ENCODE results near the gene CR1.

The CR1 gene

GRCh38 chr1:207495801-207496792 lies at the start of gene CR1:
Gene CR1, plus strand, starts transcription at chr1:207496157. Its CDS starts 111 bp downstream, at chr1:207496268.
- DNase-seq: peak; percentile 66 to 75
- TF ChIP-seq GATA1 (IDR thresholded peaks at IDR 0.05; ENCODE audit: low read depth, low read length) (no peak), POLR2A (IDR thresholded peaks at IDR 0.05; ENCODE audit: low read length) (no peak)

- DNase-seq: no peak
- no peak for TF ChIP-seq POLR2A (IDR thresholded peaks at IDR 0.05; ENCODE audit: low read length)
- TF ChIP-seq GATA1 (IDR thresholded peaks at IDR 0.05; ENCODE audit: low read depth, low read length): no peak
Measured at GRCh38 chr1:207453710-207454045, 42.3 kb upstream of the CR1 start.

DNA sequence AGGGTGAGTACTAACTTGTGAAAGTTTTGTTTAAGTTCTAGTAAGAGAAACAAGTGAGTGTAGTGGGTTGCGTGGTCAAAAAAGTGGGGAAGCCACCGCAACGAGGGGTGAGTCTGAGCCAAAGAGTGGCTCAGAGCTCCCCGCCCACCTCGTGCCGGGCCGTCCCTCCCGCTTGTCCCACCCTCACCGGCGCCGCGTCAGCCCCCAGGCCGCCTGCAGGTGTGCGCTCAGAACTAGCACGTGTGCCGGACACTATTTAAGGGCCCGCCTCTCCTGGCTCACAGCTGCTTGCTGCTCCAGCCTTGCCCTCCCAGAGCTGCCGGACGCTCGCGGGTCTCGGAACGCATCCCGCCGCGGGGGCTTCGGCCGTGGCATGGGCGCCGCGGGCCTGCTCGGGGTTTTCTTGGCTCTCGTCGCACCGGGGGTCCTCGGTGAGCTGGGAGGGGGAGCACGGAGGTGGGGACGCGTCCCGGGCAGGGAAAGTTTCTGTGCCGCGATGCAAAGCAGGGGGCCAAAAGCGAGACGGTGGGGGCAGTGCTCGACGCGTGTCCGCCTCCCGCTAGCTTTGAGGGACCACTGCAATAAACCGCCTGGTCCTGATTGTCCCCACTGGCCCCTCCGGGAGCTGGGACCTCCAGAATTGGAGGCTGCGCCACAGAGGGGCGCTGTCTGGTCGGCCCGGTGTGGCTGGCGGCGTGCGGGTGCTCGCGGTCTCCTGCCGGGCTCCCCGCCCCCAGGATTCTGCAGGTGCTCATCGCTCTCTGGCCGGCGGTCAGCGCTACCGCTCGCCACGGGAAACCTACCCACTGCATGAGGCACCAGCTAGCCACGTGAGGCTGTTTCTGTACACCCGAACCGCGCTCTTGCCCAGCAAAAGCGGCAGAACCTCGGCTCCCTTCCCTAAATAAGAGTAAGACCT lies 41.7 kb upstream of the CR1 start, which contains the start of gene CR2:
TSS of gene CR2 (plus strand) at position 283 of the 919 bp plus-strand sequence. CDS start at position 374, 91 bp downstream.
- no peak for TF ChIP-seq POLR2A (IDR thresholded peaks at IDR 0.05; ENCODE audit: low read length)
- TF ChIP-seq GATA1 (IDR thresholded peaks at IDR 0.05; ENCODE audit: low read depth, low read length): no peak
- peak; percentile 61 to 69 for DNase-seq

DNA sequence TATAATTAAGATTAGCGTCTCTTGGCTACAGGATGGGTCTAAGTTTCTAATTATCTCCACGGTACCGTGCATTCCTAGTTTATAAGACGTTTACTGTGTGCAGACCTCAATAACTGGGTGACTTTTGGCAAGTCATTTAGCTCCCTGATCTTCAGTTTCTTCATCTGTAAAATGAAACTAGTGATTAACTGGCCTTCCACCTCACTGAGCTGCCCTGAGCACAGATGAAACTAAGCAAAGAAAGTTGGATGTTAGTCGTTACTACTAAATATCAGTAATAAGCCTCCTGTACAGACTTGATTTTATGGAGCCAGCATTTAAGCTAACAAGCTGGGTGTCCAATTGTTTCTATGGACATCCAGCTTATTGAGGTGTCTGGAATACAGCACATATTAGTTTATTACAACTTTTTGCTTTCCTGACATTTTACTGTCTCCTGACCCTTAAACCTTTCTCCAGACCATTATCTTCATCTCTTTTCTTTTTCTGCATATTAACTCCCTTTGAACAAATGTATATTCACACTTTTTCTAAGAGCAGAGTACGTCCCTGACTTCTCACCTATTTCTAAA lies 40.7 kb upstream of the CR1 start:
- TF ChIP-seq GATA1 (IDR thresholded peaks at IDR 0.05; ENCODE audit: low read depth, low read length) (no peak), POLR2A (IDR thresholded peaks at IDR 0.05; ENCODE audit: low read length) (no peak)
- peak in 1 of 2 experiments; percentile 25 for DNase-seq

GRCh38 chr1:207458414-207458813 lies 37.5 kb upstream of the CR1 start:
- peak in 1 of 2 experiments; percentile 12 for DNase-seq
- TF ChIP-seq GATA1 (IDR thresholded peaks at IDR 0.05; ENCODE audit: low read depth, low read length) (no peak), POLR2A (IDR thresholded peaks at IDR 0.05; ENCODE audit: low read length) (no peak)

DNA sequence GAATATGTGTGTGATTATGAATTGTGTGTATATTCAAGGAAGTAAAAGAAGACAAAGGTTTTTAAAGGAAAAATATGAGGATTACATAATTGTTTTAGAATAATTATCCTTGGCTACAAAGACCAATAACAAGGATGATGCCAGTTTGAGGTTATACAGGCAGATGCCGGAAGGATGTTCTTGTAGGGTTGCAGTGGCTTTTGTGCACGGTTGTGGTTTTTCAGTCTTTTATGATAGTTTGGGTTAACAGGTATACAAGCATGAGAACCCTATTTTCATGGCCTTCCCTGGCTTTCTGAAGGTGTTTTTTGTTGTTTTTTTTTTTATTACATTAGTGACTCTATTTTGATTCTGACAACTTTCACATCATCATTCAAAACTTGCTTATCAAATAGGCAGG lies 36.9 kb upstream of the CR1 start:
- no peak for DNase-seq
- TF ChIP-seq POLR2A (IDR thresholded peaks at IDR 0.05; ENCODE audit: low read length): no peak
- TF ChIP-seq GATA1 (IDR thresholded peaks at IDR 0.05; ENCODE audit: low read depth, low read length): no peak

GRCh38 chr1:207461649-207462048 lies 34.3 kb upstream of the CR1 start:
- no peak for TF ChIP-seq GATA1 (IDR thresholded peaks at IDR 0.05; ENCODE audit: low read depth, low read length)
- TF ChIP-seq POLR2A (IDR thresholded peaks at IDR 0.05; ENCODE audit: low read length): no peak
- peak in 1 of 2 experiments; percentile 11 for DNase-seq

DNA sequence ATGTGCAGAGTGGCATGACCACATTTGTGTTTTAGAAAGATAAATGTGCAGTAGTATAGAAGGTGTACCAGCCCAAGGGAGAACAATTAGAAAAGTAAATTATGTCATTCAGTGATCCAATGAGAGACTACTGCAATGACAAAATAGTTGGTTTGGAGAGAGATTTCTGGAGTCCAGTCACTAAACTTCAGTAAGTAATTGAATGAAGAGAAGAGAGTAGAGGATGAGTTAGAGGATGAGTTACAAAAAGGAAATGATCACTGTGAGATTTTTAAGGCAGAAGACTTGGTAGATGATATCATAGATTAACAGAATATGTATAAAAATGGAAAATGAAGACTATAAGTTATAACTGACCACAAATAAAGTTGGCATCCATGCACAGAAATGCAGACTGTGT lies 33.4 kb upstream of the CR1 start:
- no peak for DNase-seq
- TF ChIP-seq GATA1 (IDR thresholded peaks at IDR 0.05; ENCODE audit: low read depth, low read length) (no peak), POLR2A (IDR thresholded peaks at IDR 0.05; ENCODE audit: low read length) (no peak)

GRCh38 chr1:207463021-207463420 lies 32.9 kb upstream of the CR1 start:
- DNase-seq: peak in 1 of 2 experiments; percentile 10
- TF ChIP-seq POLR2A (IDR thresholded peaks at IDR 0.05; ENCODE audit: low read length): no peak
- no peak for TF ChIP-seq GATA1 (IDR thresholded peaks at IDR 0.05; ENCODE audit: low read depth, low read length)

DNA sequence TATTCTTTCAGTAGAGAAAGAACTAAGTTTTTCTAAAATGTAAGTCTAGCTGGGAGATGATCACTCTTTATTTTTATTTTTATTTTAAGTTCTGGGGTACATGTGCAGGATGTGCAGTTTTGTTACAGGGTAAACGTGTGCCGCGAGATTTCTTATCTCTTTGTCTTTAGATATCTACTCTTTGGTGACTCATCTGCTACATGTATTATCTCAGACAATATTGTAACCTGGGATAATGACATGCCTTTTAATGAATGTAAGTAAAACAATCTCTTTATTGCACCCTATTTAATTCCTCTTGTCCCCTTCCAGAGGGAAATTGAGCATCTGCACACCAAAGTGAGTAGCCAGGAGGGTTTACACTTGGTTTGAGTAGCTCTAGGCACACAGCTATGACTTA lies 32.4 kb upstream of the CR1 start:
- peak; percentile 27 to 36 for DNase-seq
- TF ChIP-seq GATA1 (IDR thresholded peaks at IDR 0.05; ENCODE audit: low read depth, low read length) (no peak), POLR2A (IDR thresholded peaks at IDR 0.05; ENCODE audit: low read length) (no peak)

DNA sequence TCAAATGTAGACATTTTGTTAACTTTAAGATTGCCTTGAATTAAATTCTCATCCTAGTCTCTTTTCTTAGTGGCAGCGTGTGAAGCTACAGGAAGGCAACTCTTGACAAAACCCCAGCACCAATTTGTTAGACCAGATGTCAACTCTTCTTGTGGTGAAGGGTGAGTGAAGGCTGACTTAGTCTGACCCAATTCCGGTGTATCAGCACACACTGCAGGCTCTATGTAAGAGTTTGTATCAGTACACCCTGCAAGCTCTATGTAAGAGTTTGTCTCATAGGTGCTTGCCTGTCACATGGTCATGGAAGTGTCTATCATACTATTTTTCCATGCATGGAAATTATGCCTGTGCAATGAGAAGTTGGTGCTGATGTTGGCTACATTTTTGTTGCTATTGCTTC lies 25.0 kb upstream of the CR1 start:
- TF ChIP-seq POLR2A (IDR thresholded peaks at IDR 0.05; ENCODE audit: low read length): no peak
- no peak for TF ChIP-seq GATA1 (IDR thresholded peaks at IDR 0.05; ENCODE audit: low read depth, low read length)
- DNase-seq: no peak

GRCh38 chr1:207474210-207474609 lies 21.7 kb upstream of the CR1 start:
- DNase-seq: peak; percentile 20 to 33
- TF ChIP-seq GATA1 (IDR thresholded peaks at IDR 0.05; ENCODE audit: low read depth, low read length) (no peak), POLR2A (IDR thresholded peaks at IDR 0.05; ENCODE audit: low read length) (no peak)

DNA sequence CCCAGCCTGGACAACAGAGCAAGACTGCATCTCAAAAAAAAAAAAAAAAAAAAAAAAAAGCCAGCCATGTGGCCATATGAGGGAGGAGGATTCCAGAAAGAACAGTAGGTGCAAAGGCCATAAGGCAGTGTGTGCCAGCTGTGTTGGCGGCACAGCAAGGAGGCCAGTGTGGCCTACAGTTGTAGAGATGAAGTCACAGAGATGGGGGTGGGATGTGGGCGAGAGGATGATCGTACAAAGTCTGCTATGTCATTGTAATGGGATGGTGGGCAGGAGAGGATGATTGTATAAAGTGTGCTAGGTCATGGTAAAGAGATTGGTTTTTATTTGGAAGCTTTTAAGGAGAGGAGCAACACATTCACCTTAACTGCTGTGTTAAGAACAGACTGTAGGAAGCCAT lies 9.8 kb upstream of the CR1 start:
- DNase-seq: no peak
- TF ChIP-seq POLR2A (IDR thresholded peaks at IDR 0.05; ENCODE audit: low read length) (no peak), GATA1 (IDR thresholded peaks at IDR 0.05; ENCODE audit: low read depth, low read length) (no peak)
